ENCODE results near the gene RNF181.

GRCh38 chr2:85644909-85645308 is 49.4 kb downstream of the RNF181 start:
- TF ChIP-seq CTCF (IDR thresholded peaks at IDR 0.05) (no peak), POLR2A (IDR thresholded peaks at IDR 0.05) (no peak)
